IMR-90 (cell line): ENCODE data around the gene SH3BP2. TPM values are rescaled to one million over a fixed set of nuclear protein-coding genes. Genes with fewer than 3 reads are reported as not detected.

Source experiments
- ATAC-seq: fragments of 200-7000 bp; cut with Tn5 transposase; 2 replicates; pipeline ENCODE4 v1.9.1; 2020; ENCODE audit warnings: low read depth, mild to moderate bottlenecking, moderate library complexity
- BruUV-seq: library from RNA; stranded (reverse); fragments of 400-500 nt; replicated peaks from 2 replicates; lab custom pipeline; 2021; lab: Mats Ljungman, UMichigan
- CTCF ChIA-PET: fragments of 300-600 bp; formaldehyde crosslinking; extraction: SDS; loops from one replicate; lab custom pipeline; 2021; ENCODE audit warnings: antibody characterized with exemption; lab: Yijun Ruan, JAX
- POLR2A ChIA-PET: fragments of 300-600 bp; sonication (Branson Sonifier 250); formaldehyde crosslinking; loops from one replicate; lab custom pipeline; 2022; ENCODE audit warnings: antibody characterized with exemption; ENCODE audit not compliant: unreplicated experiment; lab: Charles Lee
- DNase-seq: peaks from one replicate; pipeline ENCODE4 v3.0.0; 2013
- H2AFZ ChIP-seq: replicated peaks from 2 replicates; pipeline ENCODE3; 2013; ENCODE audit warnings: low read length, mild to moderate bottlenecking; ENCODE audit not compliant: poor library complexity
- H2AK5ac ChIP-seq: 2 replicates; pipeline ENCODE4 v1.6.1; 2013; ENCODE audit warnings: low read depth, low read length, inconsistent platforms
- H2AK9ac ChIP-seq: replicated peaks from 2 replicates; pipeline ENCODE3; 2013; ENCODE audit warnings: mild to moderate bottlenecking, low read depth, low read length, moderate library complexity; ENCODE audit not compliant: poor library complexity
- H2BK120ac ChIP-seq: 2 replicates; pipeline ENCODE4 v1.6.1; 2013; ENCODE audit warnings: low read depth, low read length, inconsistent platforms
- H2BK15ac ChIP-seq: 3 replicates; pipeline ENCODE4 v1.6.1; 2013; ENCODE audit warnings: low read depth, low read length, inconsistent platforms
- H2BK20ac ChIP-seq: 2 replicates; pipeline ENCODE4 v1.6.1; 2013; ENCODE audit warnings: low read depth, mild to moderate bottlenecking, inconsistent platforms, low read length, moderate library complexity
- H2BK5ac ChIP-seq: 2 replicates; pipeline ENCODE4 v1.6.1; 2013; ENCODE audit warnings: mild to moderate bottlenecking, low read depth, low read length, inconsistent platforms; ENCODE audit not compliant: poor library complexity, severe bottlenecking
- H3K14ac ChIP-seq: replicated peaks from 2 replicates; pipeline ENCODE4 v1.6.1; 2013; ENCODE audit warnings: low read depth, low read length, inconsistent platforms
- H3K18ac ChIP-seq: 2 replicates; pipeline ENCODE4 v1.6.1; 2013; ENCODE audit warnings: low read depth, low read length, control low read depth
- H3K23ac ChIP-seq: 2 replicates; pipeline ENCODE4 v1.6.1; 2013; ENCODE audit warnings: low read depth, low read length, inconsistent platforms
- H3K27ac ChIP-seq: 2 replicates; pipeline ENCODE4 v1.5.1; 2013; ENCODE audit warnings: mild to moderate bottlenecking, control low read depth, low read length; ENCODE audit not compliant: insufficient read depth
- H3K27me3 ChIP-seq: 2 replicates; pipeline ENCODE4 v1.6.1; 2013; ENCODE audit warnings: low read length; ENCODE audit not compliant: control insufficient read depth, insufficient read depth
- H3K36me3 ChIP-seq: 2 replicates; pipeline ENCODE4 v1.6.1; 2013; ENCODE audit warnings: low read length, mixed read lengths; ENCODE audit not compliant: control insufficient read depth, insufficient read depth
- H3K4ac ChIP-seq: 2 replicates; pipeline ENCODE4 v1.6.1; 2013; ENCODE audit warnings: low read depth, low read length, inconsistent platforms
- H3K4me1 ChIP-seq: 2 replicates; pipeline ENCODE4 v1.6.1; 2013; ENCODE audit warnings: low read length, mixed read lengths; ENCODE audit not compliant: control insufficient read depth, insufficient read depth
- H3K4me2 ChIP-seq: 2 replicates; pipeline ENCODE4 v1.6.1; 2013; ENCODE audit warnings: low read depth, mild to moderate bottlenecking, control low read depth, low read length, moderate library complexity
- H3K4me3 ChIP-seq: 2 replicates; pipeline ENCODE4 v1.5.1; 2013; ENCODE audit warnings: low read depth, mild to moderate bottlenecking, control low read depth, low read length, moderate library complexity; ENCODE audit not compliant: insufficient read depth
- H3K56ac ChIP-seq: 2 replicates; pipeline ENCODE4 v1.6.1; 2013; ENCODE audit warnings: low read length, inconsistent platforms; ENCODE audit not compliant: insufficient read depth; ENCODE audit errors: extremely low read depth
- H3K79me1 ChIP-seq, 2 experiments: 2 replicates each; pipeline ENCODE4 v1.6.1; 2013; ENCODE audit warnings: low read length in 2 of 2, inconsistent platforms in 1 of 2, low read depth in 1 of 2
- H3K9ac ChIP-seq: 2 replicates; pipeline ENCODE4 v1.6.1; 2013; ENCODE audit warnings: low read depth, low read length, control low read depth
- H3K9me1 ChIP-seq: 2 replicates; pipeline ENCODE4 v1.6.1; 2013; ENCODE audit warnings: low read length, inconsistent platforms; ENCODE audit not compliant: insufficient read depth
- H3K9me3 ChIP-seq: 2 replicates; pipeline ENCODE4 v1.6.1; 2013; ENCODE audit warnings: low read length; ENCODE audit not compliant: control insufficient read depth, insufficient read depth
- H4K20me1 ChIP-seq: 2 replicates; pipeline ENCODE4 v1.6.1; 2013; ENCODE audit warnings: low read length, inconsistent platforms; ENCODE audit not compliant: insufficient read depth
- H4K5ac ChIP-seq: 2 replicates; pipeline ENCODE4 v1.6.1; 2013; ENCODE audit warnings: mild to moderate bottlenecking, low read depth, low read length, control low read depth
- H4K8ac ChIP-seq, 2 experiments: 2 replicates each; pipeline ENCODE4 v1.6.1; 2013; ENCODE audit warnings: low read depth in 2 of 2, low read length in 2 of 2, control low read depth in 1 of 2, inconsistent platforms in 1 of 2
- H4K91ac ChIP-seq: 2 replicates; pipeline ENCODE4 v1.6.1; 2013; ENCODE audit warnings: low read depth, low read length, inconsistent platforms; ENCODE audit not compliant: insufficient read depth
- BHLHE40 ChIP-seq: fragments of 150-350 bp; IDR thresholded peaks from 2 replicates; pipeline ENCODE4 v1.6.1; 2016; ENCODE audit warnings: mild to moderate bottlenecking, low read depth, low read length
- CEBPB ChIP-seq: IDR thresholded peaks from 2 replicates; pipeline ENCODE4 v1.6.1; 2012; ENCODE audit warnings: low read depth, low read length, improper control_type of control experiment
- CHD1 ChIP-seq: IDR thresholded peaks from 2 replicates; pipeline ENCODE4 v1.6.1; 2012; ENCODE audit warnings: low read depth, low read length, improper control_type of control experiment
- MAFK ChIP-seq: IDR thresholded peaks from 2 replicates; pipeline ENCODE4 v1.6.1; 2012; ENCODE audit warnings: low read depth, low read length, improper control_type of control experiment
- MAZ ChIP-seq: IDR thresholded peaks from 2 replicates; pipeline ENCODE4 v1.6.1; 2012; ENCODE audit warnings: low read depth, mild to moderate bottlenecking, low read length, improper control_type of control experiment, moderate library complexity, borderline replicate concordance
- MXI1 ChIP-seq: IDR thresholded peaks from 2 replicates; pipeline ENCODE4 v1.6.1; 2012; ENCODE audit warnings: low read depth, mild to moderate bottlenecking, low read length, moderate library complexity, borderline replicate concordance
- NFE2L2 ChIP-seq: fragments of 150-350 bp; IDR thresholded peaks from 2 replicates; pipeline ENCODE4 v1.6.1; 2016; ENCODE audit warnings: low read depth, mild to moderate bottlenecking, low read length
- POLR2A ChIP-seq: IDR thresholded peaks from 2 replicates; pipeline ENCODE4 v1.6.1; 2012; ENCODE audit warnings: mild to moderate bottlenecking, low read depth, low read length
- RAD21 ChIP-seq: IDR thresholded peaks from 2 replicates; pipeline ENCODE4 v1.6.1; 2012; ENCODE audit warnings: low read length, improper control_type of control experiment
- RCOR1 ChIP-seq: IDR thresholded peaks from 2 replicates; pipeline ENCODE4 v1.6.1; 2012; ENCODE audit warnings: mild to moderate bottlenecking, low read length, improper control_type of control experiment; ENCODE audit not compliant: insufficient replicate concordance
- RFX5 ChIP-seq: IDR thresholded peaks from 2 replicates; pipeline ENCODE4 v1.8.0; 2012; ENCODE audit warnings: low read depth, mild to moderate bottlenecking, low read length, moderate library complexity
- SMC3 ChIP-seq: fragments of 150-350 bp; IDR thresholded peaks from 2 replicates; pipeline ENCODE4 v1.6.1; 2016; ENCODE audit warnings: low read depth, mild to moderate bottlenecking, antibody characterized with exemption, low read length, moderate library complexity
- dilution Hi-C: fragments of 300-500 bp; cut with HindIII; formaldehyde crosslinking; loops from one replicate; pipeline ENCODE4 v1.14.3; 2018; ENCODE audit warnings: low sequenced_read_pairs; ENCODE audit not compliant: unreplicated experiment
- in situ Hi-C: fragments of 300-500 bp; cut with MboI; formaldehyde crosslinking; loops from 3 replicates; pipeline ENCODE4 v1.14.3; 2019; ENCODE audit warnings: low sequenced_read_pairs, inconsistent platforms, mixed read lengths
- intact Hi-C: fragments of 100-400 bp; cut with micrococcal nuclease; formaldehyde crosslinking; loops from 2 replicates; pipeline ENCODE4 v1.10.0; 2022
- polyA plus RNA-seq, 3 experiments: library from polyadenylated mRNA; depleted of rRNA; stranded (reverse); fragments of >200 nt; gene quantifications; 2 replicates each; pipeline ENCODE4 v1.2.3, GENCODE V29; 2012; ENCODE audit warnings: low replicate concordance in 1 of 3
- total RNA-seq: library from RNA; depleted of rRNA; stranded (reverse); fragments of >200 nt; gene quantifications from 2 replicates; pipeline ENCODE4 v1.2.3, GENCODE V29; 2012
- TF ChIP-seq, protein P1 (sequence below): fragments of 150-350 bp; IDR thresholded peaks from 2 replicates; pipeline ENCODE4 v1.6.1; 2016; ENCODE audit warnings: low read depth, mild to moderate bottlenecking, low read length, moderate library complexity, borderline replicate concordance
- TF ChIP-seq, protein P2 (sequence below): fragments of 150-350 bp; IDR thresholded peaks from 2 replicates; pipeline ENCODE4 v1.6.1; 2017; ENCODE audit warnings: mild to moderate bottlenecking, antibody characterized with exemption, low read length, low read depth
- TF ChIP-seq, protein P3 (sequence below): conservative IDR thresholded peaks from 2 replicates; pipeline ENCODE4 v1.5.1; 2012; ENCODE audit warnings: mild to moderate bottlenecking, low read depth, low read length, improper control_type of control experiment

Gene SH3BP2
- total and polyA plus RNA-seq, 2 of the 4 experiments (the other 2 are of a cell fraction): 9.0 to 37.2 TPM

DNA sequence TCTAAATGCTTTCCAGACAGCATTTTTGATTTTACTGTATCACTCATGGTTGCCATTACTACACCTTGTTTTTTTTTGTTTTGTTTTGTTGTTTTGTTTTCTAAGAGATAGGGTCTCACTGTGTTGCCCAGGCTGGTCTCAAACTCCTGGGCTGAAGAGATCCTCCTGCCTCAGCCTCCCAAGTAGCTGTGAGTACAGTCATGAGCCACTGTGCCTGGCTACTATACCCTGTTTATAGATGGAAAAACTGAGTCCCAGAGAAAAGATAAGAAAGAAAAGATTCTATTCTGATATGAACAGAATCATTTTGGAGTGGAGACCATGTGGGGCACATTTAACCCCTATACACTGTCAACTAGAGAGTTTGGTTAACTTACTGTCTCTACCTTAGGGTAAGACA is 70.8 kb downstream of the SH3BP2 start:
- peaks cover 42% of the 10 kb centered on the region for H3K4me1 ChIP-seq
- intact Hi-C loops: loop anchor here (2.0 kb wide), 1 partner anchor 99 kb away; no protein-coding TSS in a partner anchor
- H4K5ac ChIP-seq: no peak overlapping the region

More for the DNA sequence above, 70.8 kb downstream of the SH3BP2 start:
- in situ Hi-C loops: no loop called here
- Histone ChIP-seq H3K79me1 (peaks cover 22 to 86% of the 10 kb centered on the region in 2 experiments), H2BK120ac (no peak overlapping the region), H3K27me3 (no peaks in the 10 kb centered on the region), H3K9me3 (no peaks in the 10 kb centered on the region), H4K20me1 (peaks cover 91% of the 10 kb centered on the region), H2BK5ac (no peak overlapping the region), H3K9ac (no peak overlapping the region), H2BK20ac (no peak overlapping the region), H3K18ac (no peak overlapping the region), H2AK5ac (no peak overlapping the region; the same call in 1 of the 2 replicates), H3K23ac (no peak overlapping the region), H3K4me2 (no peak overlapping the region), H3K27ac (no peak overlapping the region), H2AFZ (no peak overlapping the region), H3K9me1 (peaks cover 28% of the 10 kb centered on the region), H3K14ac (no peak overlapping the region), H3K4ac (no peak overlapping the region), H2BK15ac (no peak overlapping the region), H3K4me3 (no peak overlapping the region), H3K36me3 (no peaks in the 10 kb centered on the region), H4K91ac (no peak overlapping the region), H4K8ac (no peak overlapping the region), H3K56ac (no peak overlapping the region), H2AK9ac (no peak overlapping the region)
- POLR2A ChIA-PET: interaction anchor here (0.6 kb wide), 1 partner anchor 10 kb away, joined by 3 read pairs; no protein-coding TSS in a partner anchor
- DNase-seq (no peak), ATAC-seq (no peak)
- CTCF ChIA-PET: no interaction called here
- TF ChIP-seq RFX5 (no peak), MXI1 (no peak), CHD1 (no peak), POLR2A (no peak), BHLHE40 (no peak), NFE2L2 (no peak), SMC3 (no peak), RAD21 (no peak), CEBPB (no peak), MAFK (no peak), RCOR1 (no peak), MAZ (no peak)
- TF ChIP-seq, protein P1, sequence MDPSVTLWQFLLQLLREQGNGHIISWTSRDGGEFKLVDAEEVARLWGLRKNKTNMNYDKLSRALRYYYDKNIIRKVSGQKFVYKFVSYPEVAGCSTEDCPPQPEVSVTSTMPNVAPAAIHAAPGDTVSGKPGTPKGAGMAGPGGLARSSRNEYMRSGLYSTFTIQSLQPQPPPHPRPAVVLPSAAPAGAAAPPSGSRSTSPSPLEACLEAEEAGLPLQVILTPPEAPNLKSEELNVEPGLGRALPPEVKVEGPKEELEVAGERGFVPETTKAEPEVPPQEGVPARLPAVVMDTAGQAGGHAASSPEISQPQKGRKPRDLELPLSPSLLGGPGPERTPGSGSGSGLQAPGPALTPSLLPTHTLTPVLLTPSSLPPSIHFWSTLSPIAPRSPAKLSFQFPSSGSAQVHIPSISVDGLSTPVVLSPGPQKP: no peak
- TF ChIP-seq, protein P2, sequence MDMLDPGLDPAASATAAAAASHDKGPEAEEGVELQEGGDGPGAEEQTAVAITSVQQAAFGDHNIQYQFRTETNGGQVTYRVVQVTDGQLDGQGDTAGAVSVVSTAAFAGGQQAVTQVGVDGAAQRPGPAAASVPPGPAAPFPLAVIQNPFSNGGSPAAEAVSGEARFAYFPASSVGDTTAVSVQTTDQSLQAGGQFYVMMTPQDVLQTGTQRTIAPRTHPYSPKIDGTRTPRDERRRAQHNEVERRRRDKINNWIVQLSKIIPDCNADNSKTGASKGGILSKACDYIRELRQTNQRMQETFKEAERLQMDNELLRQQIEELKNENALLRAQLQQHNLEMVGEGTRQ: no peak
- TF ChIP-seq, protein P3, sequence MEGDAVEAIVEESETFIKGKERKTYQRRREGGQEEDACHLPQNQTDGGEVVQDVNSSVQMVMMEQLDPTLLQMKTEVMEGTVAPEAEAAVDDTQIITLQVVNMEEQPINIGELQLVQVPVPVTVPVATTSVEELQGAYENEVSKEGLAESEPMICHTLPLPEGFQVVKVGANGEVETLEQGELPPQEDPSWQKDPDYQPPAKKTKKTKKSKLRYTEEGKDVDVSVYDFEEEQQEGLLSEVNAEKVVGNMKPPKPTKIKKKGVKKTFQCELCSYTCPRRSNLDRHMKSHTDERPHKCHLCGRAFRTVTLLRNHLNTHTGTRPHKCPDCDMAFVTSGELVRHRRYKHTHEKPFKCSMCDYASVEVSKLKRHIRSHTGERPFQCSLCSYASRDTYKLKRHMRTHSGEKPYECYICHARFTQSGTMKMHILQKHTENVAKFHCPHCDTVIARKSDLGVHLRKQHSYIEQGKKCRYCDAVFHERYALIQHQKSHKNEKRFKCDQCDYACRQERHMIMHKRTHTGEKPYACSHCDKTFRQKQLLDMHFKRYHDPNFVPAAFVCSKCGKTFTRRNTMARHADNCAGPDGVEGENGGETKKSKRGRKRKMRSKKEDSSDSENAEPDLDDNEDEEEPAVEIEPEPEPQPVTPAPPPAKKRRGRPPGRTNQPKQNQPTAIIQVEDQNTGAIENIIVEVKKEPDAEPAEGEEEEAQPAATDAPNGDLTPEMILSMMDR: no peak
- no TSS peak for BruUV-seq
- dilution Hi-C loops: no loop called here
